SH-SY5Y (cell line): Measurements from ENCODE around the gene LCE1E.

ENCODE experiments used
- GATA2 ChIP-seq: IDR thresholded peaks from 2 replicates; pipeline ENCODE4 v1.6.1; 2011; ENCODE audit warnings: mild to moderate bottlenecking, low read depth, low read length
- GATA3 ChIP-seq: IDR thresholded peaks from 2 replicates; pipeline ENCODE4 v1.6.1; 2011; ENCODE audit warnings: low read depth, mild to moderate bottlenecking, low read length, moderate library complexity

GRCh38 chr1:152796421-152796820 lies 10.4 kb downstream of the LCE1E start, which contains the start of gene LCE1D:
- TF ChIP-seq GATA3 (no peak), GATA2 (no peak)
